OCI-LY3 (cell line): Measurements from ENCODE around the gene MTERF1.

ENCODE experiments used
- EZH2phosphoT487 ChIP-seq: fragments of 200-600 bp; shearing (Covaris generic); IDR thresholded peaks from 2 replicates; pipeline ENCODE4 v1.6.1; 2018; ENCODE audit warnings: antibody characterized with exemption, mixed run types, low read depth
- TF ChIP-seq, protein P1 (sequence below): fragments of 200-600, 300-600 bp; sonication (generic); IDR thresholded peaks from 2 replicates; pipeline ENCODE4 v1.5.1; 2014; ENCODE audit warnings: antibody characterized with exemption, low read length, low read depth

DNA sequence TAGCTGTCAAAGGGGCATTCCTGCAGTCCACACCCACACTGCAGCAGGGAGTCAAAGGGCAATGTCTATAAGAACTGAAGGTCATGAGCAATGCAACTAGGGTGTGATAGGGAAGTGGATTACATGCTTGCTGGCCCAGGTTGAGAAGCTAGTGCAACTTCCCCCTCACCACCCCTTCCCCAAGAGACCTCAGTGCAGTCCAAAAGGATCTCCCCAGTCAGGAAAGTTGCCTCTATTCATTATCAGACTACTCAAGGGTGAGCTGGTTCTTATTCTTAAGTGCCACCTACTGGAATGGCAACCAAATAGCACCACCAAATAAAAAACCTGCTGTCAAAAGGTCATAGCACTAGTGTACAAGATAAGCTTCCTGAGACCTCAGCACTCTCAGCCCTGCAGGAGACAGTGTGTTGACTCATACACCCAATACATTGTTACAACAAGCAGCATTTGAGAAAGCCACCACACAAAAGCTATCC is 28.2 kb downstream of the MTERF1 start:
- TF ChIP-seq, protein P1, sequence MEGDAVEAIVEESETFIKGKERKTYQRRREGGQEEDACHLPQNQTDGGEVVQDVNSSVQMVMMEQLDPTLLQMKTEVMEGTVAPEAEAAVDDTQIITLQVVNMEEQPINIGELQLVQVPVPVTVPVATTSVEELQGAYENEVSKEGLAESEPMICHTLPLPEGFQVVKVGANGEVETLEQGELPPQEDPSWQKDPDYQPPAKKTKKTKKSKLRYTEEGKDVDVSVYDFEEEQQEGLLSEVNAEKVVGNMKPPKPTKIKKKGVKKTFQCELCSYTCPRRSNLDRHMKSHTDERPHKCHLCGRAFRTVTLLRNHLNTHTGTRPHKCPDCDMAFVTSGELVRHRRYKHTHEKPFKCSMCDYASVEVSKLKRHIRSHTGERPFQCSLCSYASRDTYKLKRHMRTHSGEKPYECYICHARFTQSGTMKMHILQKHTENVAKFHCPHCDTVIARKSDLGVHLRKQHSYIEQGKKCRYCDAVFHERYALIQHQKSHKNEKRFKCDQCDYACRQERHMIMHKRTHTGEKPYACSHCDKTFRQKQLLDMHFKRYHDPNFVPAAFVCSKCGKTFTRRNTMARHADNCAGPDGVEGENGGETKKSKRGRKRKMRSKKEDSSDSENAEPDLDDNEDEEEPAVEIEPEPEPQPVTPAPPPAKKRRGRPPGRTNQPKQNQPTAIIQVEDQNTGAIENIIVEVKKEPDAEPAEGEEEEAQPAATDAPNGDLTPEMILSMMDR: peak; percentile 59
- TF ChIP-seq EZH2phosphoT487: no peak
